HEK293T (cell line): ENCODE results near the gene MGAT5.
A peak's percentile ranks its signal among the peaks of the same experiment; 100 is the strongest.

Experiments used
- CTCF ChIA-PET: fragments of 350-600 bp; formaldehyde crosslinking; extraction: SDS; loops from one replicate; lab custom pipeline; 2021; ENCODE audit warnings: antibody characterized with exemption, inconsistent platforms; lab: Yijun Ruan, JAX
- POLR2A ChIA-PET: fragments of 350-600 bp; formaldehyde crosslinking; extraction: SDS; loops from one replicate; lab custom pipeline; 2020; ENCODE audit warnings: antibody characterized with exemption, inconsistent platforms; lab: Yijun Ruan, JAX
- DNase-seq: peaks from one replicate; pipeline ENCODE4 v3.0.0; 2012; ENCODE audit warnings: mixed read lengths; ENCODE audit errors: extremely low spot score
- ARNT ChIP-seq: fragments of 450-650 bp; IDR thresholded peaks from 2 replicates; pipeline ENCODE4 v1.6.1; 2017; ENCODE audit warnings: mild to moderate bottlenecking
- BHLHE40 ChIP-seq: fragments of 450-650 bp; IDR thresholded peaks from 2 replicates; pipeline ENCODE4 v1.6.1; 2016; ENCODE audit warnings: mild to moderate bottlenecking, moderate library complexity, borderline replicate concordance
- CTBP1 ChIP-seq: fragments of 450-650 bp; IDR thresholded peaks from 2 replicates; pipeline ENCODE4 v1.6.1; 2016; ENCODE audit warnings: borderline replicate concordance
- ELF4 ChIP-seq: fragments of 450-650 bp; IDR thresholded peaks from 2 replicates; pipeline ENCODE4 v1.6.1; 2017; ENCODE audit warnings: antibody characterized with exemption
- FOXA1 ChIP-seq: fragments of 450-650 bp; IDR thresholded peaks from 2 replicates; pipeline ENCODE4 v1.6.1; 2016; ENCODE audit warnings: mild to moderate bottlenecking
- FOXK2 ChIP-seq: fragments of 450-650 bp; IDR thresholded peaks from 2 replicates; pipeline ENCODE4 v1.6.1; 2016; ENCODE audit warnings: mild to moderate bottlenecking
- FOXM1 ChIP-seq: fragments of 450-650 bp; IDR thresholded peaks from 2 replicates; pipeline ENCODE4 v1.6.1; 2017; ENCODE audit warnings: mild to moderate bottlenecking, borderline replicate concordance
- HDGF ChIP-seq: fragments of 450-650 bp; IDR thresholded peaks from 2 replicates; pipeline ENCODE4 v1.6.1; 2017; ENCODE audit warnings: antibody characterized with exemption, borderline replicate concordance
- L3MBTL2 ChIP-seq: fragments of 450-650 bp; conservative IDR thresholded peaks from 2 replicates; pipeline ENCODE4 v1.6.1; 2016; ENCODE audit warnings: mild to moderate bottlenecking
- LEF1 ChIP-seq: fragments of 450-650 bp; IDR thresholded peaks from 2 replicates; pipeline ENCODE4 v1.6.1; 2017; ENCODE audit warnings: mild to moderate bottlenecking, borderline replicate concordance
- NFRKB ChIP-seq: fragments of 450-650 bp; IDR thresholded peaks from 2 replicates; pipeline ENCODE4 v1.6.1; 2016; ENCODE audit warnings: mild to moderate bottlenecking, moderate library complexity
- SP1 ChIP-seq: fragments of 450-650 bp; IDR thresholded peaks from 2 replicates; pipeline ENCODE4 v1.6.1; 2017
- SUZ12 ChIP-seq: fragments of 450-650 bp; IDR thresholded peaks from 2 replicates; pipeline ENCODE4 v1.6.1; 2016; ENCODE audit warnings: mild to moderate bottlenecking
- TARDBP ChIP-seq: fragments of 450-650 bp; IDR thresholded peaks from 2 replicates; pipeline ENCODE4 v1.6.1; 2016
- ZNF384 ChIP-seq: fragments of 450-650 bp; IDR thresholded peaks from 2 replicates; pipeline ENCODE4 v1.6.1; 2016
- TF ChIP-seq, protein P1 (sequence below): fragments of 450-650 bp; IDR thresholded peaks from 2 replicates; pipeline ENCODE4 v1.6.1; 2016

Gene MGAT5

DNA sequence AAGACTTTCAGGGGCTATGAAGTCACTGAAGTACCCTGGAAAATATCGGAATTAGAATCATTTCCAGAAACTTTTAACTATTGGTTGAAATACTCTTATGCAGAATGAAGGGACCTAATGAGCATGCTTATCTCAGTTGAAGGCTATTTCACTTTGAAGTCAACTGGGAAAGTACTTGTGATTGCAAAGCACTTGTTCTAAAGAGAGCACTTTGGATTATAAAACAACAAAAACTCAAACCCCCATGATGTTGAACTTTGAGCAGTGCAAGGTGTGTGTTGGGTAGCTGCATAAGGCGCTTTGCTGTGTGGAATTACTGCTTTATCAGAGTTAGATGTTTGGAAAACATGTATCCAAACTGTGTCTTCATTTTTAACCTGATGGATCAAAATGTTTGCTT is 12.0 kb upstream of the MGAT5 start:
- TF ChIP-seq CTBP1 = no peak
- TF ChIP-seq, protein P1, sequence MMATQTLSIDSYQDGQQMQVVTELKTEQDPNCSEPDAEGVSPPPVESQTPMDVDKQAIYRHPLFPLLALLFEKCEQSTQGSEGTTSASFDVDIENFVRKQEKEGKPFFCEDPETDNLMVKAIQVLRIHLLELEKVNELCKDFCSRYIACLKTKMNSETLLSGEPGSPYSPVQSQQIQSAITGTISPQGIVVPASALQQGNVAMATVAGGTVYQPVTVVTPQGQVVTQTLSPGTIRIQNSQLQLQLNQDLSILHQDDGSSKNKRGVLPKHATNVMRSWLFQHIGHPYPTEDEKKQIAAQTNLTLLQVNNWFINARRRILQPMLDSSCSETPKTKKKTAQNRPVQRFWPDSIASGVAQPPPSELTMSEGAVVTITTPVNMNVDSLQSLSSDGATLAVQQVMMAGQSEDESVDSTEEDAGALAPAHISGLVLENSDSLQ = no peak
- no peak for TF ChIP-seq FOXK2
- no peak for TF ChIP-seq NFRKB
- no peak for TF ChIP-seq ARNT
- no peak for TF ChIP-seq ZNF384
- ChIA-PET POLR2A (no interaction called here), CTCF (no interaction called here)
- DNase-seq = no peak

DNA sequence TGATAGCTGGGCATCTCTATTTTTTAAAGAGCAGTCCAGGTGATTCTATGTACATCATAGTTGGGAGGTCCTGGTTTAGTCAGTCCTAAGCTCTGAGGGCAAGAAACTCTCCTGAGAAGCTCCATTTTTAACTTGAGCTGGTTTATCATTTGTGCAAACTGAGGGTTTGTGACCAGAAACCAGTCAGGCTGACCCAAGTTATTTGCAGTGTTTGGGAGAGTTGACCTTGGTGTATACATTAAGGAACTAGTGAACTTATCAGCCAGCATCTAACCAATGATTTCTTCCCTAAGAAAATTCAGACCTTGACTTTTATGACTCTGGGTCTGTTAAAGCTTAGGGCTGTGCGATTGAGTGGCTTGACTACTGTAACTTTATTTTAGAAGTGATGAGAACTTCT is 10.6 kb upstream of the MGAT5 start:
- ChIA-PET CTCF (interaction anchor here (0.9 to 2.9 kb wide), 2 partner anchors 125 to 356 kb away, joined by 3 to 17 read pairs; no protein-coding TSS in a partner anchor), POLR2A (no interaction called here)
- TF ChIP-seq TARDBP (no peak), L3MBTL2 (no peak), ZNF384 (no peak), LEF1 (no peak), BHLHE40 (no peak), FOXA1 (no peak)
- TF ChIP-seq, protein P1 = no peak
- no peak for DNase-seq

DNA sequence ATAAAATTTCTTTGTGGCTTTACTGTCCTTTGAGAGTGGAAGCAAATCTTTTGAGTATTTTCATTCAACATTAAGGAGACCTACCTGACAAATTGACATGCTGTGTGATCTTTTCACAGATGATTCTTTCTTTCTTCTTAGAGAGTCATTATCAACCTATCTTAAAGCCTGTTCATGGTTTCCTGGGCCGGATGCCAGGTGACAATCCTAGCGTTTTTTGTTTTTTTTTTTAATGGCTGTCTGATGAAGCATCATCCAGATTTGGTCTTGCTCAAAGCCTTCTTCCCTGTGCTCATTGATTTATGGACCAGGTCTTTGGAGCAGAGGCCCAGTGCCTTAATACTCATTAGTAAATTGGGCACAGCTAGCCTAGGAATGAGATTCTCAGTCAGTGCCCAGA is 9.8 kb upstream of the MGAT5 start:
- ChIA-PET CTCF (interaction anchor here (0.9 to 2.9 kb wide), 4 partner anchors 10 to 357 kb away, joined by 3 to 17 read pairs (median 4); partner anchors contain the start of gene MGAT5), POLR2A (no interaction called here)
- no peak for DNase-seq

DNA sequence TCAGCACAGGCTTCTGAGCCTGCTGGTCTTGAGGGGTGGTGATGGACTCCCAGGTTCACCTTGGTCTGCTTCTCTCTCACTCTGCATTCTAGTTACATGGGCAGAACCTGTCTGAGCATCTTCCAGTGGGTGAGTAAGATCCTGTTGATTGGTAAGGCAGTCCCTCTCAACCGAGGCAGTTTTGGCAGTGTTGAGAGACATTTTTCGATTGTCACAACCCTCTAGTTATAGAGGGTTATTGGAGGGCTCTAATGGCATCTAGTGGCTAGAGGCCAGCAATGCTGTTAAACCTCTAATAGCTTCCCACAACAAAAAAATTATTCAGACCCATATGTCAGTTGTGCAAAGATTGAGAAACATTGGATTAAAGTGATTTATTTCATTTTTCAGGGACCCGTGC is 9.3 kb upstream of the MGAT5 start:
- ChIA-PET POLR2A (no interaction called here), CTCF (interaction anchor here (0.8 to 2.9 kb wide), 6 partner anchors 10 to 357 kb away, joined by 3 to 17 read pairs (median 4); partner anchors contain the start of gene MGAT5)
- TF ChIP-seq SP1 (no peak), BHLHE40 (no peak), TARDBP (no peak), ELF4 (no peak), HDGF (no peak)
- no peak for DNase-seq

More for the DNA sequence above, 9.8 kb upstream of the MGAT5 start:
- no peak for TF ChIP-seq ARNT

- DNase-seq = peak; percentile 45
- TF ChIP-seq FOXK2 (no peak), HDGF (no peak), ELF4 (no peak), SUZ12 (no peak), CTBP1 (no peak), ARNT (no peak)
- TF ChIP-seq, protein P1 = no peak
- CTCF ChIA-PET = interaction anchor here (0.6 to 2.9 kb wide), 10 partner anchors 9 to 519 kb away, joined by 3 to 17 read pairs (median 4); partner anchors contain the start of gene MGAT5
- POLR2A ChIA-PET = no interaction called here
Observed at GRCh38 chr2:134245340-134245984, 8.4 kb upstream of the MGAT5 start.

DNA sequence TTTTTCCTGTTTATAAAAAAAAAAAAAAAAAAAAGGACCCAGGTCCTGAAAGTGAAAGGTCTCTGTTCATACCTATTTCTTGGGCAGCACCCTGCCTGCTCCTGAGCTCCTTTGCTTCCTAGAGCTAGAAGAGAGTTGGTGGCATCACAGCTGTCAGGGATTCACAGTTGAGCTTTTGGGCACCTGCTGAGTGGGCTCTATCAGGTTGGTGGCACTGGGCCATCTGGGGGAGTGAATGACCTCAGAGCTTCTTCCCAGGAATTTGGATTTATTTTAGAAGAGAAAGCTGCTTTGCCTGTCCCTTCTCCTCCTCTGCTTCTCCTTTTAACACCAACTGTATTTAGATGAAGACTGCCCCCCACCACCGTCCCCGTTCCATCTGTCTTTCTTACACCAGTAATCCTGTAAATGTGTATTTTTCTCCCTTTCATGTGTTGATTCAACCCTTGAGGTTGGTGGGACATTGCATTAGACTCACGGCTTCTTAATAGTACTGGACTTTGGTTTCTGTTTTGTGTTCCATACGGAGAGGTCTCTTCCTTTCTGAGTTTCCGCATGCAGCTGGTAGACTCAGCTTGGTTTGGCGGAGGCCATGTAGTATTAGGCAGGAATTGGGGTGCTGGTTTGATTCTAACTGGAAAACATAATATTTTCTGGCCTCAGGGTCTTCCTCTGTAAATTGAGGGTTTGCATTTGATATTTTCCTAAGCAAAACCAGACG is 7.6 kb upstream of the MGAT5 start:
- POLR2A ChIA-PET = no interaction called here
- no peak for TF ChIP-seq CTBP1
- no peak for TF ChIP-seq FOXM1
- TF ChIP-seq, protein P1 = no peak
- no peak for TF ChIP-seq SP1
- TF ChIP-seq L3MBTL2 = no peak
- TF ChIP-seq FOXA1 = no peak
- TF ChIP-seq LEF1 = no peak
- CTCF ChIA-PET = interaction anchor here (0.6 to 2.2 kb wide), 5 partner anchors 8 to 520 kb away, joined by 3 to 10 read pairs (median 5); partner anchors contain the start of gene MGAT5

More for the DNA sequence above, 7.6 kb upstream of the MGAT5 start:
- no peak for DNase-seq
